Esophagus muscularis mucosa (tissue), 4 donors: Measurements from ENCODE around the gene PPP2R5D.

Source experiments
- EP300 ChIP-seq: sonication (generic); formaldehyde crosslinking; IDR thresholded peaks from one replicate; pipeline ENCODE4 v1.6.1; 2017; ENCODE audit warnings: antibody characterized with exemption
- POLR2A ChIP-seq: fragments of 450-650 bp; IDR thresholded peaks from one replicate; pipeline ENCODE4 v1.6.1; 2017; ENCODE audit warnings: antibody characterized with exemption, moderate library complexity, mild to moderate bottlenecking, low read depth
- TF ChIP-seq, protein P1 (sequence below), 3 experiments: fragments of 200-600 bp in 2 of 3; fragments of 450-650 bp in 1 of 3; sonication (generic) in 2 of 3; IDR thresholded peaks; one replicate each; pipeline ENCODE4 v1.5.1; 2017 to 2019; ENCODE audit warnings: antibody characterized with exemption in 3 of 3, mild to moderate bottlenecking in 2 of 3, moderate library complexity in 1 of 3

GRCh38 chr6:42940493-42941045 lies 43.8 kb upstream of the PPP2R5D start:
- TF ChIP-seq, protein P1, sequence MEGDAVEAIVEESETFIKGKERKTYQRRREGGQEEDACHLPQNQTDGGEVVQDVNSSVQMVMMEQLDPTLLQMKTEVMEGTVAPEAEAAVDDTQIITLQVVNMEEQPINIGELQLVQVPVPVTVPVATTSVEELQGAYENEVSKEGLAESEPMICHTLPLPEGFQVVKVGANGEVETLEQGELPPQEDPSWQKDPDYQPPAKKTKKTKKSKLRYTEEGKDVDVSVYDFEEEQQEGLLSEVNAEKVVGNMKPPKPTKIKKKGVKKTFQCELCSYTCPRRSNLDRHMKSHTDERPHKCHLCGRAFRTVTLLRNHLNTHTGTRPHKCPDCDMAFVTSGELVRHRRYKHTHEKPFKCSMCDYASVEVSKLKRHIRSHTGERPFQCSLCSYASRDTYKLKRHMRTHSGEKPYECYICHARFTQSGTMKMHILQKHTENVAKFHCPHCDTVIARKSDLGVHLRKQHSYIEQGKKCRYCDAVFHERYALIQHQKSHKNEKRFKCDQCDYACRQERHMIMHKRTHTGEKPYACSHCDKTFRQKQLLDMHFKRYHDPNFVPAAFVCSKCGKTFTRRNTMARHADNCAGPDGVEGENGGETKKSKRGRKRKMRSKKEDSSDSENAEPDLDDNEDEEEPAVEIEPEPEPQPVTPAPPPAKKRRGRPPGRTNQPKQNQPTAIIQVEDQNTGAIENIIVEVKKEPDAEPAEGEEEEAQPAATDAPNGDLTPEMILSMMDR (IDR thresholded peaks at IDR 0.05): no peak
- TF ChIP-seq EP300 (no peak), POLR2A (no peak)
